Smooth muscle cell (in vitro differentiated cells): ENCODE measurements around the gene SLC26A2. TPM values are rescaled to one million over a fixed set of nuclear protein-coding genes. Genes with fewer than 3 reads are reported as not detected.

Experiments used
- DNase-seq: peaks from one replicate; lab custom pipeline; 2025; ENCODE audit not compliant: unreplicated experiment; lab: John Stamatoyannopoulos, UW
- H2AFZ ChIP-seq: fragments of 200-600 bp; sonication (generic); 2 replicates; pipeline ENCODE4 v1.6.0; 2016; ENCODE audit warnings: antibody characterized with exemption, low read depth, mild to moderate bottlenecking
- H3F3A ChIP-seq: fragments of 200-600 bp; sonication (generic); 2 replicates; pipeline ENCODE4 v1.6.0; 2017; ENCODE audit warnings: antibody characterized with exemption, low read depth
- H3K27ac ChIP-seq: fragments of 200-600 bp; sonication (generic); 2 replicates; pipeline ENCODE4 v1.5.1; 2016; ENCODE audit warnings: low read depth, mild to moderate bottlenecking
- H3K27me3 ChIP-seq: fragments of 200-600 bp; sonication (generic); 2 replicates; pipeline ENCODE4 v1.6.1; 2016; ENCODE audit warnings: low read depth, mild to moderate bottlenecking
- H3K36me3 ChIP-seq: fragments of 200-600 bp; sonication (generic); 2 replicates; pipeline ENCODE4 v1.5.1; 2016; ENCODE audit warnings: low read depth
- H3K4me1 ChIP-seq: fragments of 200-600 bp; sonication (generic); 2 replicates; pipeline ENCODE4 v1.5.1; 2016; ENCODE audit warnings: low read depth
- H3K4me2 ChIP-seq: fragments of 200-600 bp; sonication (generic); 2 replicates; pipeline ENCODE4 v1.6.0; 2016; ENCODE audit warnings: mild to moderate bottlenecking
- H3K4me3 ChIP-seq: fragments of 200-600 bp; sonication (generic); 2 replicates; pipeline ENCODE4 v1.5.1; 2016; ENCODE audit warnings: mild to moderate bottlenecking
- H3K79me2 ChIP-seq: fragments of 200-600 bp; sonication (generic); 2 replicates; pipeline ENCODE4 v1.6.0; 2016; ENCODE audit warnings: low read depth, mild to moderate bottlenecking
- H3K9ac ChIP-seq: fragments of 200-600 bp; sonication (generic); 2 replicates; pipeline ENCODE4 v1.6.0; 2016; ENCODE audit warnings: low read depth
- H3K9me3 ChIP-seq: fragments of 200-600 bp; sonication (generic); replicated peaks from 2 replicates; pipeline ENCODE4 v1.5.1; 2016; ENCODE audit warnings: low read depth
- H4K20me1 ChIP-seq: fragments of 200-600 bp; sonication (generic); 2 replicates; pipeline ENCODE4 v1.6.0; 2016; ENCODE audit warnings: low read depth
- WGBS: methylation state at CpG from one replicate; pipeline ENCODE4 v1.1.7; 2016; ENCODE audit warnings: low lambda C conversion rate; 5-methylcytosine and 5-hydroxymethylcytosine counted together
- polyA plus RNA-seq: library from polyadenylated mRNA; unstranded; fragments of >200 nt; fragmentation: Nextera tagmentation; extraction: Ambion mirVana; gene quantifications from 2 replicates; pipeline ENCODE4 v1.2.1, GENCODE V29; 2016
- total RNA-seq: library from RNA; depleted of rRNA; stranded (reverse); fragments of >200 nt; gene quantifications from 2 replicates; pipeline ENCODE4 v1.2.3, GENCODE V29; 2014
- TF ChIP-seq, protein P1 (sequence below): fragments of 200-600 bp; sonication (generic); IDR thresholded peaks from 2 replicates; pipeline ENCODE4 v1.5.1; 2017; ENCODE audit warnings: borderline replicate concordance, mild to moderate bottlenecking, antibody characterized with exemption; ENCODE audit not compliant: insufficient read depth, poor library complexity, severe bottlenecking

Gene SLC26A2
- total and polyA plus RNA-seq, 2 experiments from 2014 or later: 5.2 to 16.0 TPM

DNA sequence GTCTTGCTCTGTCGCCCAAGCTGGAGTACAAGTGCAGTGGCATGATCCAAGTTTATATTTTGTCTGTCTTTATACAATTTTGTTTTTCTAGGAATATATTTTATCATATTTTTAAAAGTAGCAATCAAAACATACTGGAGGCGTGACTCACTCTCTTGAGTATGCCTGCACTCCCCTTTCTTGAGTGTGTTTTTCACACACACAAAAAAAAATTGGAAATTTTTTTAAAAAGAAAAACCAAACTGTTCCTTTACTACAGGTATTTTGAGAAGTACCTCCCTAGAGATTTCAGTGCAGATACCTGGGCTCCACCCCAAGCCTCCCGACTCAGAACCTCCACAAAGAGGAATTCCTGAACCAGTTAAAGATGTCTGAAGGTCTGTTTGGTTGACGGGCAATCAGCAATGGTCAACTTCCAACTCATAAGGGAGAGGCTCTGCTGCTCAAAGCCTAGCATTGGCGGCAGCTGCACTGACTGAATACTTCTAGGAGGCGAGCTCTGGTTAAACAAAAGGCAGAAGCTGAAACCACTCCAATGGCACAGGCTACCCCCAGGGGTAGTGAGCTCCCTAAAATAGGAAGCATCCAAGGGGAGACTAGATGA lies 43.4 kb upstream of the SLC26A2 start:
- no peaks in the 10 kb centered on the region for H3K79me2 ChIP-seq
- H3K4me1 ChIP-seq: peaks cover 16% of the 10 kb centered on the region
- TF ChIP-seq, protein P1, sequence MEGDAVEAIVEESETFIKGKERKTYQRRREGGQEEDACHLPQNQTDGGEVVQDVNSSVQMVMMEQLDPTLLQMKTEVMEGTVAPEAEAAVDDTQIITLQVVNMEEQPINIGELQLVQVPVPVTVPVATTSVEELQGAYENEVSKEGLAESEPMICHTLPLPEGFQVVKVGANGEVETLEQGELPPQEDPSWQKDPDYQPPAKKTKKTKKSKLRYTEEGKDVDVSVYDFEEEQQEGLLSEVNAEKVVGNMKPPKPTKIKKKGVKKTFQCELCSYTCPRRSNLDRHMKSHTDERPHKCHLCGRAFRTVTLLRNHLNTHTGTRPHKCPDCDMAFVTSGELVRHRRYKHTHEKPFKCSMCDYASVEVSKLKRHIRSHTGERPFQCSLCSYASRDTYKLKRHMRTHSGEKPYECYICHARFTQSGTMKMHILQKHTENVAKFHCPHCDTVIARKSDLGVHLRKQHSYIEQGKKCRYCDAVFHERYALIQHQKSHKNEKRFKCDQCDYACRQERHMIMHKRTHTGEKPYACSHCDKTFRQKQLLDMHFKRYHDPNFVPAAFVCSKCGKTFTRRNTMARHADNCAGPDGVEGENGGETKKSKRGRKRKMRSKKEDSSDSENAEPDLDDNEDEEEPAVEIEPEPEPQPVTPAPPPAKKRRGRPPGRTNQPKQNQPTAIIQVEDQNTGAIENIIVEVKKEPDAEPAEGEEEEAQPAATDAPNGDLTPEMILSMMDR: no peak
- peak overlapping the region; percentile 51 for H2AFZ ChIP-seq
- no peaks in the 10 kb centered on the region for H3K36me3 ChIP-seq
- no peaks in the 10 kb centered on the region for H4K20me1 ChIP-seq
- DNase-seq: no peak
- no peak overlapping the region for H3K4me3 ChIP-seq
- no peaks in the 10 kb centered on the region for H3K9me3 ChIP-seq
- peaks cover 11% of the 10 kb centered on the region for H3F3A ChIP-seq
- peak overlapping the region; percentile 76 for H3K27ac ChIP-seq
- H3K4me2 ChIP-seq: peak overlapping the region; percentile 30
- no peaks in the 10 kb centered on the region for H3K27me3 ChIP-seq
- WGBS: 72% methylated on average over 6 of the region's 6 CpGs
- H3K9ac ChIP-seq: no peak overlapping the region

DNA sequence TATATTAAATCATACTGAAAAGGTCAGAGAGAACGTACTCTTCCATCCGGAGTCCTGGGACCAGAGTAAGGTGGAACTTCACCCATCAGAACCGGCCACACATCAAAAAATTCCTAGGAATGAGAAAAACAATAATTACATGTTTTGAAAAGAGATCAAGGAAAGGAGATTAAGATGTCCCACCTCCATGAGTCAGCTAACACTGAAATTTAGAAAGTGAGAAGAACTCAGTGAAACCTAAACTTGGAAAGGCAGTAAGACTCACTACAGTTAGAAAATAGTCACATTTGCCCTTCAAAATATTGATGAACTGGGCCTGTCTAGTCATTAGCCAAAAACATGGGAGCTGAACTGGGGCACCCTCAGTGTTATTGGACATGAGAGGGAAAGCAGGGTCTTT lies 39.0 kb upstream of the SLC26A2 start:
- Histone ChIP-seq H3K4me1 (peaks cover 4% of the 10 kb centered on the region), H3K9me3 (no peaks in the 10 kb centered on the region), H3K27me3 (no peaks in the 10 kb centered on the region), H3K4me2 (no peak overlapping the region), H4K20me1 (no peaks in the 10 kb centered on the region), H3F3A (peaks cover 3% of the 10 kb centered on the region), H3K4me3 (no peak overlapping the region), H3K27ac (no peak overlapping the region), H2AFZ (no peak overlapping the region), H3K36me3 (no peaks in the 10 kb centered on the region), H3K9ac (no peak overlapping the region), H3K79me2 (no peaks in the 10 kb centered on the region)
- TF ChIP-seq, protein P1: no peak
- 84% methylated on average over 3 of the region's 3 CpGs for WGBS
- no peak for DNase-seq

DNA sequence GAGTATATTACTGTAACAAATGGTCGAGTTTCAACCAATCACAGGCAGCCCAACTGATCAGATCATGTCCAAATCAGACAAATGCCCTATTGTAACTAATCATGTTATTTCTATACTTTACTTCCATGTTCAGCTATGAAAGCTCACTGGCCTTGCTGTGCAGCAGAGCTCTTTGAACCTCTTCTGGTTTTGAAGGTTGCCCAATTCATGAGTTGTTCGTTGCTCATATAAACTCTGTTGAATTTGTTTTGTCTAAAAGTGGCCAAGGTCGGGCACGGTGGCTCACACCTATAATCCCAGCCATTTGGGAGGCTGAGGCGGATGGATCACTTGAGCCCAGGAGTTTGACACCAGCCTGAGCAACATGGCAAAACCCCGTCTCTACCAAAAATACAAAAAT lies 37.6 kb upstream of the SLC26A2 start:
- no peak overlapping the region for H2AFZ ChIP-seq
- H3K79me2 ChIP-seq: no peaks in the 10 kb centered on the region
- no peak overlapping the region for H3K27ac ChIP-seq
- TF ChIP-seq, protein P1: no peak
- H4K20me1 ChIP-seq: no peaks in the 10 kb centered on the region
- H3F3A ChIP-seq: no peaks in the 10 kb centered on the region
- H3K36me3 ChIP-seq: no peaks in the 10 kb centered on the region
- WGBS: 91% methylated on average over 6 of the region's 6 CpGs
- no peak for DNase-seq
- H3K4me3 ChIP-seq: no peak overlapping the region
- H3K4me1 ChIP-seq: no peaks in the 10 kb centered on the region
- H3K9ac ChIP-seq: no peak overlapping the region
- H3K27me3 ChIP-seq: no peaks in the 10 kb centered on the region
- no peaks in the 10 kb centered on the region for H3K9me3 ChIP-seq
- no peak overlapping the region for H3K4me2 ChIP-seq

DNA sequence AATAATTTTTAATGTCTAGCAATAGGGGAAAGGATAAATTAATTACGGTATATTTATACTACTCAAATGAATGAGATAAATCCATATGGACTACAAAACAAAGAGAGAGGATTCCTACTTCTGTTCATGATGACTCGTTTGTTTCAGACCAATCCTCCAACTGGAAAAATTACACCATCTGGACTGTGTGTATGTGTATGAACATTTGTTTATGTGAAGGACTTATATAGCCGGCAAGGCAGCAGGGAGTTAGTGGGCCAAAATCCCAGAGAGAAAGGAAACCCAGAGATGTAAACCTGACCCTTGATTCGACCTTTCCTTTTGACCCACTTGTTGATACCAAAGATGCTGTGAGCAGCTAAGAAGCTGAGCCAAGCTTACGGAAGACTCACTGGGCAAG lies 36.1 kb upstream of the SLC26A2 start:
- Histone ChIP-seq H3K4me2 (no peak overlapping the region), H3K36me3 (no peaks in the 10 kb centered on the region), H3K4me3 (no peak overlapping the region), H3K27me3 (no peaks in the 10 kb centered on the region), H3K9me3 (no peaks in the 10 kb centered on the region), H3K4me1 (no peaks in the 10 kb centered on the region), H2AFZ (no peak overlapping the region), H4K20me1 (no peaks in the 10 kb centered on the region), H3F3A (no peaks in the 10 kb centered on the region), H3K79me2 (no peaks in the 10 kb centered on the region), H3K9ac (no peak overlapping the region), H3K27ac (no peak overlapping the region)
- WGBS: 65% methylated on average over 5 of the region's 5 CpGs
- DNase-seq: no peak
- TF ChIP-seq, protein P1: no peak
